Right forelimb (tissue), 1 donor: Measurements from ENCODE around the gene ADAMTS18.
A peak's percentile ranks its signal among the peaks of the same experiment; 100 is the strongest.
"Not testable (repeated sequence)": the region's sequence is repeated elsewhere in the genome, so short reads cannot be mapped to it uniquely, and the experiment has no call there.

Experiments used
- DNase-seq: peaks from one replicate; pipeline ENCODE4 v3.0.0-alpha.2; 2018

ADAMTS18 gene

GRCh38 chr16:77277141-77277540 is 157.7 kb downstream of the ADAMTS18 start:
- no peak for DNase-seq

GRCh38 chr16:77276661-77277060 is 158.2 kb downstream of the ADAMTS18 start:
- no peak for DNase-seq

GRCh38 chr16:77275303-77275702 is 159.5 kb downstream of the ADAMTS18 start:
- DNase-seq: not testable (repeated sequence)

DNA sequence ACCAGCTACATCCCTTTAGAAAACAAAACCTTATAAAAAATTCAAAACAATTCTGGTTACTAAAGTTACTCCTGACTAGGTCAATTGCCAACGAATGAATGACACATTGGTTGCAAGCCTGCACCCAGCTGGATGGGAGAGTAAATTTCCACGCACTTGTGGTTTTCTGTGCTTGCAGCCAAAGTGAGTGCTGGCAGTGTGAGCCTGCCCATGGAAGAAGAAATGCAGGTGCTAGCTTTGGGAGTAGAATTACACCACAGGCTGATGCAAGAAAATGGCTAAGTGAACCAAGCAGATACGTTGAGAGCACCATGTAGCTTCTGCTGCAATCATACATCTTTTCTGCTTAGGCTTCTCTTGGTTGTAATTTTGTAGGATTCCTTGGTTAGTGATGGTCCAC is 161.0 kb downstream of the ADAMTS18 start:
- DNase-seq: no peak

DNA sequence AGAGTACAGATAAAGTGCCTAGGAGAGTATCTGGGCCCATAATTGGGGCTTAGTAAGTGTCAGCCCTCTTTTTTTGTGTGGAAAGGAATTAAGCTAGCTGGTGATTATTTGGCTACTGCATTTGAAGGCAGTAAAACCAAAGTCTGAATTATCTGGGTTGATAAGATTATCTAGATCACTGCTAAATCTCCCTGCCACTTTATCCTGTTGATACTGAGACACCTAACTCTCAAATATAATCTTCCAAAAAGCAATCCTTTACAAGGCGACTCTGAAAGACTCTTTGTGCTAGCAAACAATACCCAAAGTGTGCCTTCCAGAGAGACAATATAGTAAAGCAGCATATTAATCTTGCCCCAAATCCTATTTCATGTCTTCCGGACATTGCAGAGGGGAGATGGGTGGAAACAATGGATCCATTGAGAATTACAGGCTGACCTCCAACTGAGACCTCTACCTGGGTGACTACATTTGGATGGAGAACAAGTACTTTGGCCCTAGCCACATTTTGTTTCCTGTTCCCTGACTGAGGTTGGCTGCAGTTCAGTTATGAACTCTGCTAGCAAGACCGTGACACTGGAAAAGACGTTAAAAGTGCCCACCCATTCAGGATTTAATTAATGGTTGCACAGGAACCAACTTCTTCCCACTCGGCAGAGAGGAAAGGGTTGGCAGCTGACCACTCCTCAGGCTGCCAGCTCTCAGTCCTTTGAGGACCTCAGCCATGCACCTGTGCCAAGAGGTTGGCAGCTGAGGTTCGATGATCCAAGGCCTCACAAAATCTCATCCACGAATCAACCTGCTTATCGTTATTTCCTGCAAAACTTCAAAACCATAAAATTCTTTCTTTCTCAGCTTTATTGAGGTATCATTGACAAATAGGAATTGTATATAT is 163.1 kb downstream of the ADAMTS18 start:
- no peak for DNase-seq

- DNase-seq: not testable (repeated sequence)
These were observed 168.6 kb downstream of the ADAMTS18 start for GRCh38 chr16:77266185-77266584.

DNA sequence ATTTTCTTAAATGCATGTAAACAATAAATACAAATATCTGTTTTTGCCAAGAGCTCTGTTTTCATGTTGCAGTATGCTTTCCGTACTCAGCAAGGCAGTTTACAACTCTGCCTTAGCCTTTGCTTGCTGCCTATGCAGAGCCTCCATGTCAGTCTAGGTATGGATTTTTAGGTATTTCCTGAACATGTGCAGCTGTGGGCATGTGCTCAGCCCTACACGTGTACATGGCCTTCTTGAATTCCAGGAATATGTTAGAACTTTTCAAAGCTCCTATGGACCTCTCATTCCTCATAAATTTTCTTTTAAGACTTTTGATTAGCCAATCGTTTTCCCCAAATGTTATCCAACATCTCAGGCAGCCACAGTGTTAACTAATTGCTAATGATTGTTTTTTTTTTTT is 171.9 kb downstream of the ADAMTS18 start:
- DNase-seq: no peak

DNA sequence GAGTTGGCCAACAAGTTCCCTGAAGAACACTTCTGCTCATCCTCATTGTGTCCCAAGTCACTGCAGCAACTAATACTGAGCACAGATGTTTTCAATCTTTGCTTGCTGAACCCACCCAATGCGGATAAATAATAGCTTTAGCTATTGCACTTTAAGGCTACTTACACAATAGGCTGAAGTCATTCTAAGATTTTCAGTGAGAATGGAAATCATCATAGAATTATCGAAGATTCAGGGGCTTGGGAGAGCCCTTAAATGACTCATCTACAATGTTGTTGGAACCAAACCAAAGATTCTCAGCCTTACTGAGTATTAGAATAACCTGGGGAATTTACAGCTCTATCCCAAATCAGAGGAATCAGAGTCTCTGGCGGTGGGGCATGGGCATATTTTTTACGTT is 184.4 kb downstream of the ADAMTS18 start:
- DNase-seq: no peak

- DNase-seq: no peak
These were observed 188.7 kb downstream of the ADAMTS18 start for GRCh38 chr16:77246150-77246549.

- DNase-seq: not testable (repeated sequence)
These were observed 192.4 kb downstream of the ADAMTS18 start for GRCh38 chr16:77242471-77242870.

DNA sequence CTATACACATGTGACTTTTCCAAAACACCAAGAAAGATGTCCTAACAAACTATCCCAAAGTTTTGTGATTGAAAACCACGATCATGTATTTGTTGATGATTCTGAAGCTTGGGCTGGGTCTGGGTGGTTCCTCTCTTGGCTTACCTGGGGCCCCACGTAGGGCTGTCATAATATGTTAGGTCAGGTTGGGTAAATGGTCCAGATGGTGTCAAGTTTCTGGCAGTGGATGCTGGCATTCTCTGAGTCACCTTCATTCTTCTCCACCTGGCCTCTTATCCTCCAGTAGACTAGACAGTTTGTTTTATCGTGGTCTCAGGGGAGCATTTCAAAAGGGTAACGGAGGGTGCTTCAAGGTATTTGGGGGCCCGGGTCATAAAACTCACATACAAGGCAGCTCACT is 196.2 kb downstream of the ADAMTS18 start:
- DNase-seq: no peak

DNA sequence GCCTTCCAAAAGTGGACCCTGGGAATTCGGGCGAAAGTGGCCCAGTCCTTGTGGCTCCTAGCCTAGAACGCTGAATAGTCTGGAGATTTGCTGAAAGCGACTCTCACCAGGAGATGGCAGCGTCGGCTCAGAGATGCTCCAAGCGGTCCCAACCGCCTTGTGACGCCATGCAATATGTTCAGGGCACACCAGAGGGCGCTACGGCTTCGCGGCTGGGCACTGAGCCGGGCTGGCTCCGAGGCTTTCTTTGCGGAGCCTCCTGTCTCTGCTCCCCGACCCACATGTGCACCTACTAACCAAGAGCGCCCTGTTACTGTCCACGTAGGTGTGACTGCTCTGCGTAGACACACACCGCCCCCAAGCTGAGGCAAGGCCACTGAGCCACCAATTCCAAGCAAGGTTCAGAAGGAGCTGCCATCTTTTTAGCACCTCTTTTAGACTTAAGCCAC is 198.7 kb downstream of the ADAMTS18 start:
- DNase-seq: peak; percentile 94

- no peak for DNase-seq
These were observed 200.2 kb downstream of the ADAMTS18 start for GRCh38 chr16:77234611-77235010.

DNA sequence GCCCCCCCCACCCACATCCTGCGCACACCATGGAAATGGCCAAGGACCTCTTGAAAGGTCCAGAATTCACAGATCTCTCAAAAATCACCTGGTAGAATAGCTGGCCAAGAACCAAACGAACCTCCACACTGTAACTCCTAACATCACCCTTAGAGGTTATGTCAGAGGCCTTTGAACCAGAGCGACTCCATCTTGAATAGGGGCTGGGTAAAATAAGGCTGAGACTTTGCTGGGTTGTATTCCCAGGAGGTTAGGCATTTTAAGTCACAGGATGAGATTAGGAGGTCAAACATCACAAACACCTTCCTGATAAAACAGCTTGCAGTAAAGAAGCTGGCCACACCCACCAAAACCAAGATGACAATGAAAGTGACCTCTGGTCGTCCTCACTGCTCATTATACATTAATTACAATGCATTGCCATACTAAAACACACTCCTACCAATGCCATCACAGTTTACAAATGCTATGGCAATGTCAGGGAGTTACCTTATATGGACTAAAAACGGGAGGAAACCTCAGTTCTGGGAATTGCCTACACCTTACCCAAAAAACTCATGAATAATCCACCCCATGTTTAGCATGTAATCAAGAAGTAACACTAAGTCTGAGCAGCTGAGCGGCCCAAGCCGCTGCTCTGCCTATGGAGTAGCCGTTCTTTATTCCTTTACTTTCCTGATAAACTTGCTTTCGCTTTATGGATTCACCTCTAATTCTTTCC is 200.9 kb downstream of the ADAMTS18 start:
- DNase-seq: no peak
